GM15510 (cell line): Measurements from ENCODE around the gene LETM1.

ENCODE experiments used
- POLR2A ChIP-seq: IDR thresholded peaks from 3 replicates; pipeline ENCODE4 v1.6.1; 2011; ENCODE audit warnings: borderline replicate concordance; ENCODE audit not compliant: insufficient read length; ENCODE audit errors: extremely low read depth

Gene LETM1

DNA sequence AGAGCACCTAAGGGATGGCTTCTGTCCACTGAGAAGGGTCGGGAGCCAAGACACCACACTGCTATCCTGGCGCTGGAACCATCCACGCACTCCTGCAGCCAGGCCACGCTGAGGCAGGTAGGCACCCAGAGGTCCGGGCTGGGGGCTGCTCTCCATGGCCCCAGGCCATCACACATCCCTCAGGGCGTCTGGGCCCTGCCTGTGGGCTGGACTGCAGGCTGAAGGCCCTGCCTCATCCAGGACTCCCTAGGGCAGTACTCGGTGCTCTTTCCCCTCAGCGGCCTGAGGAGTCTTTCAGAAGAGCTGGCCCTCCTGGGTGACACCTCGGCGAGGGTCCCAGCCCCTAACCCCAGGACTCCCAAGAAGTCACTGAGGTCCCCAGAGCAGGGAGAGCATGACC is 45.2 kb downstream of the LETM1 start:
- TF ChIP-seq POLR2A: no peak

DNA sequence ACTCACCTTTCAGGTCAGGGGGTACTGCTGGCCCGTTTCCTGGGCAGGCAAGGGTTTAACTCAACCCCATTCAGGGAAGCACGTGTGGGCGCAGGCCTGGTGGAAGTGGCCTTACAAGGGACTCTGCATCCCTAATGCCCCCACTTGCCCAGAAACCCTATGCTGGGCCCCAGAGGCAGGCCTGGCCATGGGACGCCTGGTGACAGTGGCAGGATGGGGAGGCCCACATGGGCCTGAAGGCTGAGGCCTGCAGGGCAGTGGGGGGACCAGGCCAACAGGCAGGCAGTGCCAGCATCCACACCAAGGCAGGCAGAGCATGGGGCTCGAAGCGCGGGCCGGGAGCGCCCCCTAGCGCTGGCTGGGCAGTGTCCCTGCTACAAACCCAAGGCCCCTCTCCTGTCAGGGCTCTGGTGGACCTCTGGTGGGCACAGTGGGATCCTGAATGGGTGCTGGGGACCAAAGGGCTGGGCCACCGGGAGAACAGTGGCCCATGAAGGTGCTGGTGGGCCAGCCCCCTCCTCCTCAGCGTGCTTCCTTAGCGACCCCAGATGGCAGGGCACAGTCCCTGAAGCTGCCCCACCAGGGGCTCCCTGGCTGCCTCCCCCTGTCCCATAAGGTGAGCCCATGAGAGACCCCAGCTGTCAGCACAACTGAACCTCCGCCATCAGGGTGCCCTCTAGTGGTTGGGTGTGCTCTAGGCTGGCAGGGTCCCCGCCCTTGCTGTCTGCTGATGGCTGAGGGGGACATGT is 46.0 kb downstream of the LETM1 start:
- TF ChIP-seq POLR2A: no peak

DNA sequence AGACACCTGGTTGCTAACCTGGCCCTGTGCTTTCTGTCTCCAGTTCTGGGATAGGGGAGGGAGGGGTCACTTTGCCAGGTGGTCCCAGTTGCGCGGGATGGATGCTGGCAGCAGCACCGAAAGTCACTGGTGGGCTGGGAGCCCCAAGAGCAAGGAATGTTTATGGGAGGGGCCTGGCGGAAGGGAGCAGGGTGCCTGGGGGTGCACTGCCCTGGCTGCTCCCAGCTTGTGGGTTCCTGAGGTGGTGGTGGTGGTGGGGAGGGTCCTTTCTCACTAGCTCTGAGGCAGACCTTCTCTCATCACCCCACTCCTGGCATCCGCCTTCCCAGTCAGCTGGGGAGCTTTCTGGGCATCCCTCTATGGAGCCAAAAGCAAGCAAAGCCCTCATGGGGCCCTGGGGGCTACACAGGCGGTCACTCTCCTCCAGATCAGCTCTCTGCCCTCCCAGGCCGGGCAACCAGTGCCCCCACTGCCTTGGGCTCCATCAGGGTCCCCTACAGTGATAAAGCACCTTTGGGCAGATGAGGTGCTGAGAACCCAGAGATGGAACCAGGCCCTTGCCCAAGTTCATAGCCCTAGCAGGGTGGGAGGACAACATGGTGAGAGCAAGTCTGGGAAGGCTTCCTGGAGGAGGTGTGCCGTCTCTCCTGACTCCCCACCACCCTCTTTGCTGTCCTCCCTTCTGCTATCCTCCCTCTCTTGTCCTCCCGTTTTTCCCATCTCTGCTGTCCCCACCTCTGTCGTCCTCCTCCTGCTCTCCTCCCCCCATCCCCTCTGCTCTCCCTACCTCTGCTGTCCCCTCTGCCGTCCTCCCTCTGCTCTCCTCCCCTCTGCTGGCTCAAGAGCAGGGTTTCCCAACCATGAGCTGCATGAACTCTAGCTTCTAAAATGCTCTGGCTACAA is 46.9 kb downstream of the LETM1 start:
- no peak for TF ChIP-seq POLR2A

DNA sequence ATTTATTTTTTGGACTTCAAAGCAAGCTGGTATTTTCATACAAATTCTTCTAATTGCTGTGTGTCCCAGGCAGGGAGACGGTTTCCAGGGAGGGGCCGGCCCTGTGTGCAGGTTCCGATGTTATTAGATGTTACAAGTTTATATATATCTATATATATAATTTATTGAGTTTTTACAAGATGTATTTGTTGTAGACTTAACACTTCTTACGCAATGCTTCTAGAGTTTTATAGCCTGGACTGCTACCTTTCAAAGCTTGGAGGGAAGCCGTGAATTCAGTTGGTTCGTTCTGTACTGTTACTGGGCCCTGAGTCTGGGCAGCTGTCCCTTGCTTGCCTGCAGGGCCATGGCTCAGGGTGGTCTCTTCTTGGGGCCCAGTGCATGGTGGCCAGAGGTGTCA is 47.6 kb downstream of the LETM1 start:
- TF ChIP-seq POLR2A: no peak

DNA sequence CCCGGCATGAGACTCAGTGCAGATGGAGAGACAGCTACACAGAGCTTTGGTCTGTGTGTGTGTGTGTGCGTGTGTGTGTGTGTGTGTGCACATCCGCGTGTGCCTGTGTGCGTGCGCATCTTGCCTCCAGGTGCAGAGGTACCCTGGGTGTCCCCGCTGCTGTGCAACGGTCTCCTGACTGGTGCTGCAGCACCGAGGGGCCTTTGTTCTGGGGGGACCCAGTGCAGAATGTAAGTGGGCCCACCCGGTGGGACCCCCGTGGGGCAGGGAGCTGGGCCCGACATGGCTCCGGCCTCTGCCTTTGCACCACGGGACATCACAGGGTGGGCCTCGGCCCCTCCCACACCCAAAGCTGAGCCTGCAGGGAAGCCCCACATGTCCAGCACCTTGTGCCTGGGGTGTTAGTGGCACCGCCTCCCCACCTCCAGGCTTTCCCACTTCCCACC is 48.6 kb downstream of the LETM1 start:
- TF ChIP-seq POLR2A: no peak

DNA sequence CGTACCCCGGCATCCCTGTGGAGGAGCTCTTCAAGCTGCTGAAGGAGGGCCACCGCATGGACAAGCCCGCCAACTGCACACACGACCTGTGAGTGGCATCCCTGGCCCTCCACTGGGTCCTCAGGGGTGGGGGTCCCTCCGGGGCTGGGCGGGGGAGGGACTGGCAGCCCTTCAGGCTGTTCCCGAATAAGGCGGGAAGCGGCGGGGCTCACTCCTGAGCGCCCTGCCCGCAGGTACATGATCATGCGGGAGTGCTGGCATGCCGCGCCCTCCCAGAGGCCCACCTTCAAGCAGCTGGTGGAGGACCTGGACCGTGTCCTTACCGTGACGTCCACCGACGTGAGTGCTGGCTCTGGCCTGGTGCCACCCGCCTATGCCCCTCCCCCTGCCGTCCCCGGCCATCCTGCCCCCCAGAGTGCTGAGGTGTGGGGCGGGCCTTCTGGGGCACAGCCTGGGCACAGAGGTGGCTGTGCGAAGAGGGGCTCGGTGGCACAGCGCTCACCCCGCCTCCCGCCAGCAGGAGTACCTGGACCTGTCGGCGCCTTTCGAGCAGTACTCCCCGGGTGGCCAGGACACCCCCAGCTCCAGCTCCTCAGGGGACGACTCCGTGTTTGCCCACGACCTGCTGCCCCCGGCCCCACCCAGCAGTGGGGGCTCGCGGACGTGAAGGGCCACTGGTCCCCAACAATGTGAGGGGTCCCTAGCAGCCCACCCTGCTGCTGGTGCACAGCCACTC is 49.2 kb downstream of the LETM1 start:
- TF ChIP-seq POLR2A: no peak

DNA sequence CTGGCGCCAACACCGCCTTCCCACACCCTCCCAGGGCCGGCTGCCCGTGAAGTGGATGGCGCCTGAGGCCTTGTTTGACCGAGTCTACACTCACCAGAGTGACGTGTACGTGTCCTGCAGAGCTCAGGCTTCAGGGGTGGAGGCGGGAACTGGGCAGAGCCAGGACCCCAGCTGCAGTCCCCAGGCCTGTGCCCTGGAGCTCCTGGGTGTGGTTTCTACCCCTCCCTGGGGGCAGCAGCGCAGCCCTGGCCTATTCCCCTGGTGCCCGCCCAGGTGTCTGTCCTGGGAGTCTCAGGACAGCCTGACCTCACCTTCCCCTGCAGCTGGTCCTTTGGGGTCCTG is 49.8 kb downstream of the LETM1 start:
- TF ChIP-seq POLR2A: no peak

DNA sequence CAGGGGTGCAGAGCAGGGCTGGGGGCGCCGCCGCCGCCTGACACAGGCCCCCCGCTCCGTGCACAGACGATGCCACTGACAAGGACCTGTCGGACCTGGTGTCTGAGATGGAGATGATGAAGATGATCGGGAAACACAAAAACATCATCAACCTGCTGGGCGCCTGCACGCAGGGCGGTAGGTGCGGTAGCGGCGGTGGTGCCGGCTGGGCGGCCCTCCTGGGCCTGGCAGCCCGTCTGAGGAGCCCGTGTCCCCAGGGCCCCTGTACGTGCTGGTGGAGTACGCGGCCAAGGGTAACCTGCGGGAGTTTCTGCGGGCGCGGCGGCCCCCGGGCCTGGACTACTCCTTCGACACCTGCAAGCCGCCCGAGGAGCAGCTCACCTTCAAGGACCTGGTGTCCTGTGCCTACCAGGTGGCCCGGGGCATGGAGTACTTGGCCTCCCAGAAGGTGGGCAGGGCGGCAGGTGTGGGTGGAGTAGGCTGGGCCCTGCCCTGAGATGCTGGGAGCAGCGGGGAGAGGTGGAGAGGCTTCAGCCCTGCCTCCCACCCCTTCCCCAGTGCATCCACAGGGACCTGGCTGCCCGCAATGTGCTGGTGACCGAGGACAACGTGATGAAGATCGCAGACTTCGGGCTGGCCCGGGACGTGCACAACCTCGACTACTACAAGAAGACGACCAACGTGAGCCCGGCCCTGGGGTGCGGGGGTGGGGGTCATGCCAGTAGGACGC is 50.3 kb downstream of the LETM1 start:
- no peak for TF ChIP-seq POLR2A

DNA sequence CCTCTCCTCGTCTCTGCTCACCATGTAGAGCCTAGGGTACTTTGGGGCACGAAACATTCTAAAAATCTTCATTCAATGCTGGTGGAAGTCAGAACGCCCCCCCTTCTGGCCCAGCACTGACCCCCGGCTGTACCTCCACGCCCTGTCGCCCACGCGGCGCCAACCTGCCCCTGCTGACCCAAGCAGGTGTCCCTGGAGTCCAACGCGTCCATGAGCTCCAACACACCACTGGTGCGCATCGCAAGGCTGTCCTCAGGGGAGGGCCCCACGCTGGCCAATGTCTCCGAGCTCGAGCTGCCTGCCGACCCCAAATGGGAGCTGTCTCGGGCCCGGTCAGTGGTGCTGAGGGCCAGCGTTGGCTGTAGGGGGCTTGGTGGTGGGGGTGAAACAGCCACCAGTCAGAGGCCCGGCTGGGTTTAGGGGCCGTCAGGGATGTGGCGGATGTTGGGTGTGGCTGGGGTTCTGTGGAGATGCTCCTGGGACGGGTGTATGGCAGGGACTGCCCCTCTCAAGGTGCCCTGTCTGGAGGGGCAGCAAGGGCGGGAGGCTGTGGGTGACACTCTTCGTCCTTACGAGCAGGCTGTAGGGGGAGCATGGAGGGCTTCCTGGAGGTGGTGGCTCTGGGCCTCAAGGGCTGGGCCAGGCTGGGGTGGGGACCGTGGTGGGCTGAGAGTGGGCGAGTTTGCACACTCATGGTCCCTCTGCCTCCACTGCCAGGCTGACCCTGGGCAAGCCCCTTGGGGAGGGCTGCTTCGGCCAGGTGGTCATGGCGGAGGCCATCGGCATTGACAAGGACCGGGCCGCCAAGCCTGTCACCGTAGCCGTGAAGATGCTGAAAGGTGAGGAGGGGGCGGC is 51.1 kb downstream of the LETM1 start:
- TF ChIP-seq POLR2A: no peak

DNA sequence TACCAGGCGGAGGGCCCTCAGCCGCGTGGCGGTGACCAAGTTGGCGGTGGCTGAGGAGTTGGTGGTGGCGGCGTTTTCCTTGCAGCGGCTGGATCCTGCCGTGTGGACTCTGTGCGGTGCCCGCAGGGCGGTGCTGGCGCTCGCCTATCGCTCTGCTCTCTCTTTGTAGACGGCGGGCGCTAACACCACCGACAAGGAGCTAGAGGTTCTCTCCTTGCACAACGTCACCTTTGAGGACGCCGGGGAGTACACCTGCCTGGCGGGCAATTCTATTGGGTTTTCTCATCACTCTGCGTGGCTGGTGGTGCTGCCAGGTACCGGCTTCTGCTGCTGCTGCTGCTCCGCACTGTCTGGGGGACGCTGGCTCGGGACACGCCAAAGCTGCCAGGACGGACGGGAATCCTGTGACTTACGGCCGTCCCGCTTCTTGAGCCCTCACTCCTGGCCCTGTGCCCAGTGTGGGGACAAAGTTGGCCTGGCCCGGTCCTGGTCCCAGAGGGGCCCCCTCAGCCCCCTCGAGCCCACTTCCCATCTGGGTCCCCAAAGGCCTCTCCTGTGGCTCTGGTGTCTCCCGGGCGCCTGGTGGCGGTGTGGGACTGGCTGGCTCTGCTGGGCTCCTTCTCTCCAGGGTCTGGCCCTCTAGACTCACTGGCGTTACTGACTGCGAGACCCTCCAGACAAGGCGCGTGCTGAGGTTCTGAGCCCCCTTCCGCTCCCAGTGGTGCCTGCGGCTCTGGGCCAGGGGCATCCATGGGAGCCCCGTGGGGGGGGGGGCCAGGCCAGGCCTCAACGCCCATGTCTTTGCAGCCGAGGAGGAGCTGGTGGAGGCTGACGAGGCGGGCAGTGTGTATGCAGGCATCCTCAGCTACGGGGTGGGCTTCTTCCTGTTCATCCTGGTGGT is 52.2 kb downstream of the LETM1 start:
- no peak for TF ChIP-seq POLR2A

DNA sequence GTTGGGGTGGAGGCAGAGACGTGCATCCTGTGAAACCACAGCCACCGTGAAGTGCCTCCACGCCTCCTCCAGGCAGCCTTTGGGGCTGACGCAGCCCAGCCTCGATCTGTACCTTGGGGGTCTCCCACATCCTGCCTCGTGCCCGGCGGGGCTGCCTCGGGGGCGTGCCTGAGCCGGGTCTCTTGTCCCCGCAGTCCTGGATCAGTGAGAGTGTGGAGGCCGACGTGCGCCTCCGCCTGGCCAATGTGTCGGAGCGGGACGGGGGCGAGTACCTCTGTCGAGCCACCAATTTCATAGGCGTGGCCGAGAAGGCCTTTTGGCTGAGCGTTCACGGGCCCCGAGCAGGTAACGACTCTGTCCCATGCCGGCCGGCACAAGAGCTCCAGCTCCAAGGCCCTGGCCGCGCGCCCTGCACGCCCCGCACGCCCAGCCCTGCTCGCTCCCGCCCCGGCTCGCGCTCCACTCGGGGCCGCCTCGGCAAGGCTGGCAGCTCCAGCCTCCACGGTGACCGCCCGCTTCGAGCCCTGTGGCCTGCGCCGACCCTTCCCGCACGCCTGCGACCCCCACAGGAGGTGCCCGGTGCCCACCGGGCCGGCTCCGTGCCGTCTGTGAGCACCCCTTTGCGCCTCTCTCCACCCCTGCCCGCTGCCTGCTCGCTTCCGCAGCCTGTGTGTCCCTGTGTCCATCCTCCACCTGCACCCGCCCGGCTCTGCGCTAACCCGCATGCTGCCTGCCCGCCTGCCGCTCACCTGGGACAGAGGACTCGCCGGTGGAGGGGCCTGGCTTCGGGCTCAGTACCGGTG is 53.0 kb downstream of the LETM1 start:
- TF ChIP-seq POLR2A: no peak

DNA sequence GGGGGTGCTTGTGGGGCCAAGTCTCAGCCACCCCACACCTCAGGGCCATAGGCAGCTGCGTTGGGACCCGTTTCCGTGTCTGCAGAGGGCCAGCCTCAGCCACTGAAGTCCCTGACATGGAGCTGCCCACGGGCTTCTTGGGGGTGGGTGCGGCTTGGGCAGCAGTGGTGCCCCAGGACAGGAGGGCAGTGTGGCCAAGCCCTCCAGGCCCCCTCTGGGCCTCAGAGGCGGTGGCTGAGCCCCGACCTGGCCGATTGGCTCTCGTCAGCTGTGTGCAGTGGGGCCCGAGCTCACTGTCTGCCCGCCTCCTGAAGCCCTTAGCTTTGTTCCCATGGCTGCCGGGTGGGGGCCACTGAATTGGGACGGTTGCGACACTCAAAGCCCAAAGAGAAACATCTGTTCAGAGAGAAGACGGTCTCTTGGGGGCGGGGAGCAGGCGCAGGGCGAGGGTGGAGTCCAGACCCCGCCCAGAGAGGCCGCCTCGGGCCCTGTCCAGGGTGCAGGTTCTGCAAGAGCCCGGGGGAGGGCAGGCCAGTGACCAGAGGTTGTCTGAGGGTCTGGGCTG is 53.7 kb downstream of the LETM1 start:
- no peak for TF ChIP-seq POLR2A

DNA sequence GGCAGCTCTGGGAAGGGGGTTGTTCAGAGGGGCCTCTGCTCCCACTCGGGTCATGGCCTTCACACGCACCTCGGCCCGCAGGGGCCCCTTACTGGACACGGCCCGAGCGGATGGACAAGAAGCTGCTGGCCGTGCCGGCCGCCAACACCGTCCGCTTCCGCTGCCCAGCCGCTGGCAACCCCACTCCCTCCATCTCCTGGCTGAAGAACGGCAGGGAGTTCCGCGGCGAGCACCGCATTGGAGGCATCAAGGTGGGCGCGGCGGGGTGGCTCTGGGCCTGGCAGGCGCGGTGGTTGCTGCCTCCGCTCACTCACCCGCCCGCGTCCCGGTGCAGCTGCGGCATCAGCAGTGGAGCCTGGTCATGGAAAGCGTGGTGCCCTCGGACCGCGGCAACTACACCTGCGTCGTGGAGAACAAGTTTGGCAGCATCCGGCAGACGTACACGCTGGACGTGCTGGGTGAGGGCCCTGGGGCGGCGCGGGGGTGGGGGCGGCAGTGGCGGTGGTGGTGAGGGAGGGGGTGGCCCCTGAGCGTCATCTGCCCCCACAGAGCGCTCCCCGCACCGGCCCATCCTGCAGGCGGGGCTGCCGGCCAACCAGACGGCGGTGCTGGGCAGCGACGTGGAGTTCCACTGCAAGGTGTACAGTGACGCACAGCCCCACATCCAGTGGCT is 54.5 kb downstream of the LETM1 start:
- TF ChIP-seq POLR2A: no peak
